GM18861 (cell line): ENCODE results near the gene LRGUK.
"Not testable (repeated sequence)": the region's sequence is repeated elsewhere in the genome, so short reads cannot be mapped to it uniquely, and the experiment has no call there.

Source experiments
- ATAC-seq: cut with Tn5 transposase; IDR thresholded peaks from one replicate; pipeline ENCODE4 v1.9.1; 2021; ENCODE audit not compliant: unreplicated experiment

Gene LRGUK, protein sequence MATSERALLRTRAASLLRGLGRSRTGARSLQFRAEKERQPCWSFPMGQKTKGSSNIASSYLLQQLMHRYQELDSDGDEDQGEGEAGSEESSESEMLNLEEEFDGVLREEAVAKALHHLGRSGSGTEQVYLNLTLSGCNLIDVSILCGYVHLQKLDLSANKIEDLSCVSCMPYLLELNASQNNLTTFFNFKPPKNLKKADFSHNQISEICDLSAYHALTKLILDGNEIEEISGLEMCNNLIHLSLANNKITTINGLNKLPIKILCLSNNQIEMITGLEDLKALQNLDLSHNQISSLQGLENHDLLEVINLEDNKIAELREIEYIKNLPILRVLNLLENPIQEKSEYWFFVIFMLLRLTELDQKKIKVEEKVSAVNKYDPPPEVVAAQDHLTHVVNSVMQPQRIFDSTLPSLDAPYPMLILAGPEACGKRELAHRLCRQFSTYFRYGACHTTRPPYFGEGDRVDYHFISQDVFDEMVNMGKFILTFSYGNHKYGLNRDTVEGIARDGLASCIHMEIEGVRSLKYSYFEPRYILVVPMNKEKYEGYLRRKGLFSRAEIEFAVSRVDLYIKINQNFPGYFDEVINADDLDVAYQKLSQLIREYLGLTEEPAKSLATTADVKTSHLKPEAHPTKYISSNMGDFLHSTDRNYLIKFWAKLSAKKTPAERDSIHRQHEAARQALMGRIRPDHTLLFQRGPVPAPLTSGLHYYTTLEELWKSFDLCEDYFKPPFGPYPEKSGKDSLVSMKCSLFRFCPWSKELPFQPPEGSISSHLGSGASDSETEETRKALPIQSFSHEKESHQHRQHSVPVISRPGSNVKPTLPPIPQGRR

DNA sequence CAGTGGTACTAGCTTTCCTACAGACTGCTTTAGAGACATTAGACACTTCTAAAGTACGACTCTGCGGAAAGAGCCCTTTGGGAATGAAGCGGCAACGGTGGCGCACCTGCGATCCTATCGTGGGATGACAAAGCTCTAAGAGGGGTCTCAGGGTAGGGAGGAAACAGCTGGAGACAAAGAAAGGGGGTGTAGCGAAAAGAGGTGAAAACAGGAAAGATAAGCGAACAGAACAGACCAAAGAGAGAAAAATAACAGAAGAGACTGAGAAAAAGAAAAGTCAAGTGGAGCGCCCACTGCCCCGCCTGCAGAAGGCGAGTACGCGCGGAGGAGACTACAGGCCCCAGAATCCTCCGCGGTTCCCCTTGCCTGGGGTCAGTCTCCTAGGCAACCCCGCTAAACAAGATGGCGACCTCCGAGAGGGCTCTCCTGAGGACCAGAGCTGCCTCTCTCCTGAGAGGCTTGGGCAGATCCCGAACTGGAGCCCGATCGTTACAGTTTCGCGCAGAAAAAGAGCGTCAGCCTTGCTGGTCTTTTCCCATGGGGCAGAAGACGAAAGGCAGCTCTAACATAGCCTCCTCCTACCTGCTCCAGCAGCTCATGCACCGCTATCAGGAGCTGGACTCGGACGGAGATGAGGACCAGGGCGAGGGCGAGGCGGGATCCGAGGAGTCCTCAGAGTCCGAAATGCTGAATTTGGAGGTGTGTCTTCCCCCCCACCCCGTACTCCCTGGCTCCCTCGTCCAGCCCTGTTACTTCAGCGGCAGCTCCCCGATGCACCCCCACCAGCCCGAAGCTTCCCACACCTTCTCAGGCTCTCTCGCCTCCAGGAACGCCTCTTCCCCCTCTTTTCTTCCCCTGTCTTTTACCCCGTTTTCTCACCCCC is at the start of gene LRGUK:
Gene LRGUK (plus strand): TSS at position 375 of the 883 bp plus-strand sequence. CDS start 28 bp downstream, at position 403.
- peak; percentile 100 for ATAC-seq

DNA sequence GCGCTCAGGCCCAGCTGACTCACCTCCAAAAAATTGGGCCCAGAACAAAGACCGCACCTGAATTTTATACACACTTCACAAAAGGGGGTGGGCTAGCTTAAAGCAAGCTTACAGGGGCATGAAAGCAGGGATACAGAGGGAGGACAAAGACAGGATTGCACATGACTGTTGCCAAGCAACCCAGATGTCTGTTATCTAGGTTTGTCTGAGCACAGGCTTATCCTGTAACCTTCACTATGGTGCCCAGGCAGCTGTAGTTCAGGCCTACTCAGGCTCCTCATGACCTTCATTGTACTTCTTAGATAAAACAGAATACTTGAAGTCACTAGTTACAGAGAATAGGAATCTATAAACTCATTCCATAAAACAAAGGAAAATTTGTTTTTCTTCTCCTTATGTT is 49.6 kb upstream of the LRGUK start:
- not testable (repeated sequence) for ATAC-seq

DNA sequence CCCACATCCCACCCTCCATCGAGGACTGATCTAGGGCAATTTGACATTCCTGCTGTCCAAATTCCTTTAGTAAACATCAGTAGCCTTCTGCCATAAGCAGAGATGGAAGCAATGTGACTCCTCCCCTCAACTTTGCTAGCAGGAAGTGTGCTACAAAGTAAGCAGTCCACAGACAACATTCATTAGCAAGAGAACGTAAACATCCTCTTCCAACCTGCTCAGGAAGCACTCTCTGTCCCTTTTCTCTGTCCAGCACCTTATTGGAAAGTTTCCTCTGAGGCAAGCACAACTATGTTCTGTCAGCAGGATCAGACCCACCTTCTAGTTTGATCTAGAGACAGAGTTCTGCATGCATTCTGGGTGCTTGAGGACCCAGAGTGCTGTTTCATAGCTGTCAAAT is 48.1 kb upstream of the LRGUK start:
- no peak for ATAC-seq

DNA sequence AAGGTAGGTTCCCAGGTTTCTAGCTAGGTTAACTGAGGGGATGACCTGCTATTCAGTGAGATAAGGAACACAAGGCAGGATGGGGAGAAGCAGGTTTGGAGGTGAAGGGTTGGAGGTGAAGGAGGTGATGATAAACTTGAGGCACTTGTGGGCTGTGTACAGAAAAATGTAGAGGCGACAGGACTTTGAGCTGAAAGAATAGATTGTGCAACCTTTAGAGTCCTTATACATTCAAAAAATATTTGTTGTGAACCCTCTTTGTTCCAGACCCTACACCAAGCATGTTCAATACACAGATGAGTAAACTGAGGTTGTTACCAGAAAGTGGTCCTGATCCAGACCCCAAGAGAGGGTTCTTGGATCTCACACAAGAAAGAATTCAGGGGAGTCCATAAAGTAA is 45.4 kb upstream of the LRGUK start:
- ATAC-seq = no peak

DNA sequence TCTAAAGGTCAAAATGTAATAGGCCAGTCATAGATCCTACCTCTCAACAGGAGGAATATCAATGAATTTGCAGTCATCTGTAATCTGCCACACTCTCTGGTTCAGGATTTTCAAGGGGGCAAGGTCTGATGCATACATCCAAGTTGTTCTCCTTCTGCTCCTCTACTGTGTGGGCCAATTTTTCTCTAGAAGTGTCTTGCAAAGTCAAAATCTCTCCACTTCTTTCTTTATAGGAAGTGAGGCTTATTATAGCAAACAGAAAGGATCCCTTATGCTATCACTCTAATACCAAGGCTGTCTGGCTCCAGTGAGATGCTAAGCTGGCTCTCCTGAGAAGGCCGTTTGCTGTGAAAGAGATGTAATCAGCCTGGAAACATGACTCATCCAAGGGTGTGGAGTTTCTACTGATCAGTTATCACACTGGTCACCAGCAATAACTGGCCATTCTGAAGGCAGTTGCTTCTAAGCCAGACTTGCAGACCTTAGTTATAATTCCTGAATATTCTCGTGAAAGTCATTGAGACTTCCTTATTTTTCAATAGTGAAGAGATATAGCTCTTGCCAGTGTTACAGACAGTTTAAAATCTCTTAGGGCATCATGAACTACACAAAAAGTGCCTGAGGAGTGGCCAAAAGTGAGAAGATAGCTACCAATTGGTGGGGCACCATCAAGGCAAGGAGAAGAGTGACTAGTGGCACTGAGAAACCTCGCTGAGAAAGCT is 43.2 kb upstream of the LRGUK start:
- ATAC-seq = no peak

DNA sequence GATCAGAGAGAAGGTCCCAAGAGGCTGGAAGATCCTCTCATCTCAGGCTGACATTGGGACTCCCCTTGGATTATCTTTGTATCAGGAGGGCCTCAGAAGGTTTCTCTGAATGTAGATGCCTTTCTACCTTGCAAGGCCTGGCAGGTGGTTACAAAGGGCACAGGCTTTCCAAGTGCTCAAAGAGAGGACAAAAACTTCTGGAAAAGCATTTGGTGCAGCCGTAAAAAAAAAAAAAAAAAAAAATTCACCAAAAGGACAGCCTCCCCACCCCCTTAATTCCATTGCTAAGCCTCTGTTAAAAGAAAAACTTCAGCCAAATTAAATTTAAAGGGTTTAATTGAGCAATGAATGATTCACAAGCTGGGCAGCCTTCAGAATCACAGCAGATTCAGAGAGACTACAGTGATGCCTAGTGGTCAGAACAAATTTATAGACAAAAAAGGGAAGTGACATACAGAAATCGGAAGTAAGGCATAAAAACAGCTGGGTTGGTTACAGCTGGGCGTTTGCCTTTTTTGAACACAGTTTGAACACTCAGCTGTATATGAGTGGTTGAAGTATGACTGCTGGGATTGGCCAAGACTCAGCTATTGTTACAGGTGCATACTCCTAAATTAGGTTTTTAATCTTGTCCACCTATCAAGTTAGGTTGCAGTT is 42.5 kb upstream of the LRGUK start:
- ATAC-seq = no peak

DNA sequence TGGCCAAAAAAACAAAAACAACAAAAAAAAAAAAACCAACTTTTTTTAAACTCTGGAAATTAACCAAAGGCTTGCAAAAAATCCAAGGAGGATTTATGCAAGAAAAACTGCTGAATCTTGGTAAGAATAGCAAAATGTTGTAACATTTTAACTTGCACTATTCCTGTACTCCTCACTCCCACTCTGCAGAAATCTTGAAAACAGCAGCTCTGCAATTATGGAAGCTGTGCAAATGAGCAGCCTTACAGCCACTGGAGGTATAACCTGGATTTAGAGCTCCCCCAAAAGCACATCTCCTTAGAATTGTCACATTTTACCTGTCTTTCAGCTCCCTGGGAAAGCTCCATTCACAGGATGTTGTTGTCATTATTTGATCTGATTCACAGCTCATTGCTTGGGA is 41.8 kb upstream of the LRGUK start:
- no peak for ATAC-seq

DNA sequence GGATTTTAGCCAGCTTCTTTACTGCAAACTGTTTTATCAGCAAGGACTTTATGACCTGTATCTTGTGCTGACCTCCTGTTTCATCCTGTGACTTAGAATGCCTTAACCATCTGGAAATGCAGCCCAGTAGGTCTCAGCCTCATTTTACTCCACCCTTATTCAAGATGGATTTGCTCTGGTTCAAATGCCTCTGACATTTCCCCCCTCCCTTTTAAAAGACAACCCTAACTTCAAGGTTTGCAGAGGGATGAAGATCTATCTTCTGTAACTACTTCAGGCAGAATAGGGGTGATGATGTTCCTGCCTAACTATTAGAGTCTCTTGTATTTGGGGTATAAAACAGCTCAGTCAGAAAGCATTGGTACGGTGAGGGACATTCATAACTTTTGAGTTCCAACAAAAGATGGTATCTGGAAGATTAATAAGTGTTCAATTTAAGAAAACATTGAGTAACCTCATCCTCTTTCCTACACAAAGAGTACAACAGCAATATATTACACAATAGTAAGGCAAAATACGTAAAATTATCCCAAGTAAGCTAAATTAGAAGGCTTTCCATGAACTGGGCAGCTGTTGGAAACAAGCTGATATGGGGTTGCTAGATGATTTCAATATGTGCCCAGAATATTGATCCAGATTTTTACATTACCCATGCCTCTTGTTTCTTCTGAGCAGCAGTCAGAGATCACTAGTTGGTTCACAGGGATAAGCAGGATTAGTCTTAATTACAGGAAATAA is 40.0 kb upstream of the LRGUK start:
- ATAC-seq = no peak

DNA sequence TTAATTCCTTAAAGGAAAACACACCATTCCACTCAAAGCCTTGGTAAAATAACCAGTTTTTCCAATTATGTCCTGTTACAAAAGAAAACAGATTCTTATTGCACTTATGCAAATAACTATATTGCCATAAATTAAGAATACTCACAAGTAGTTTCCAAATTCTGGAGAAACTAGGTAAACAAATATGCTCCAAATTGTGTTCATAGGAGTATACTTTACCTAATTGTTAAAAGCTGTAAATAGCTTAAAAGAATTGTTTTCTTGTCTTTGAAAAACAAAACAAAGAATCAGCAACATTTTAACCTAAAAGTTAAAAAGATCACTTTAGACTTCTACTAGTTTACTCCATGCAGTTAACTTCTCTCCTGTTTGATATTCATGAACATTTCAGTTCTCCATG is 38.9 kb upstream of the LRGUK start:
- ATAC-seq = no peak

DNA sequence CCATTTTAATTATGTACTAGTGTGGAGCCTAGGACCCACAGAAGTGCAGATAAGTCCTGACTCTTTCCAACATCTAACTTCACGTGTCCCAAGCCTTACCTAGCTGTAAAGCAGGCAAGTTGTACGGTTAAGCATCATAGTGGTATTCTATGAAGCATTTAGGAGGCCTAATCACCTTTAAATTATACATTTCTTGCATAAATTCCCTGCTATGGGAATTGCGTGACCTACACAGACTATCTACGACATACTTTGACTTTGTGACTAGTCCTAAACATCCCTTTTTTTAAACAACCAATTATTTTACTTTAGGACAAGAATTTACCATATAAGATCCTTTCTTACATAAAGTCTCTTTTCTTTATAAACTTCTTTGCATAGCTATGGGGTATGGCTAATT is 37.7 kb upstream of the LRGUK start:
- ATAC-seq = no peak

DNA sequence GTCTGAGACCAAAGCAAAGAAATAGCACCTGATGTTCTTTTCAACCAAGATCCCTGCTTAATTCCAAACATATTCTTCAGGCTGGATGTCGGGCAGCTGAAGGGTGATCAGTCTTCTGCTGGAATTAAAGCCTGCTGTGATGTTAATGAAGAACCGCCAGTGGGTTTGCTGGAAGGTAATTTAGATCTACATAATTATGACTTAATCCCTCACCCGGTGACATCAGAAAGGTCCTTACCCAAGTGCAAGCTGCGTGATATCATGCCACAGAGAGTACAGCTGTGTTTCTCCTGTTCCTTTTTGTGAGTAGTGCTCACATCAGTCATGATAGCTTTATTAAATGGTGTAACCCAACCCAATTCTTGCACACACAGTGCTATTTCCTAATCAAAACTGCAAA is 29.1 kb upstream of the LRGUK start:
- no peak for ATAC-seq

DNA sequence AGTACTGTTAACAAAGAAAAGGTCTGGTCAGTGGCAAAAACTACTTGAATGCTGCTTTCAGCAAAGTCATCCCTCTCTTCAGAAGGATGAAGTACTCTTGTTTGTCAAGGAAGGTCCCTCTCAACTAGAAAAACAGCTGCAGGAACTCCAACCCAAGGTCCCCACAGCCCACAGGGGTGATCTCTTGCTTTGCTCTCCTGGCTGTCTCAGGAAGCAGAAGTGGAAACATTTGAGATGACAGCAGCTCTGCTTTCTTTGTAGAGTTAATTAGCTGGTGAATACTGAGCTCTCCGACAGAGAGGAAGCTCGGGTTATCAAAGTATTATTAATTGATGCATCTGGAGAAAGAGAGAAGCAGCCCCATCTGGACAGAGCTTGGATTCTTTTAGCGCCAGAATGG is 25.4 kb upstream of the LRGUK start:
- ATAC-seq = no peak

DNA sequence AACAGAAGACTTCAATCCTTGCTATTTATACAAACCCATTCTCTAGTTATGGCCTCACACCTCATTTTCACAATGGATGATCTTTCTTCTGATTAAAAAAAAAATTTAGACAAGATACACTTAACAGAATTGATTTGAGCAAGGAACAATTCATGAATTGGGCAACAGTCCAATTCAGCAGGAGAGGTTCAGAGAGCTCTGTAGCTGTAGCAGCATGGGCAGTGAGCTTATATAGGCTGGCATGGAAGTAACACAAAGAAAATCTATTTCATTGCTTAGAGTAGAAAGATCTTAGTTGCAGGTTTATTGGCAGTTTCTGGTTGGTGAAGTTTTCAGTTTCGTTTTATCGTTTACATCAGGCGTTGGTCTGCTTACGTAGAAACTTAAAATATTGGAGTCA is 23.0 kb upstream of the LRGUK start:
- no peak for ATAC-seq

DNA sequence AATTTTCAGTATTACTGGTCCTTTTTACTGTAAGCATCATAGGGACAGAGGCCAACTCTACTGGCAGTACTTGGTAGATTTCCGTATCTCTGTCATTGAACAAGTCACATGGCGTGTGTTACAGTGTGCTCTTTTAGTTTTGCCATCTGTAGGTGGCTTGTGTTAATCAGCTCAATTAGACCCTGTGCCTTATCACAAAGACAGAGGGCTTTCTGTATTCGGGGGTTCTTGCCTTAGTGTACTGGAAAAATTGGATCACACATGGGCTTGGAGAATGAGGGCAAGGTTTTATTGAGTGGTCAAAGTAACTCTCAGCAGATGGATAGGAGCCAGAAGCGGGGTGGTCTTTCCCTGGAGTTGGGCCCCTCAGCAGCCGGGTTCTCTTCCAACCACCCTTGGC is 21.3 kb upstream of the LRGUK start:
- ATAC-seq = no peak

DNA sequence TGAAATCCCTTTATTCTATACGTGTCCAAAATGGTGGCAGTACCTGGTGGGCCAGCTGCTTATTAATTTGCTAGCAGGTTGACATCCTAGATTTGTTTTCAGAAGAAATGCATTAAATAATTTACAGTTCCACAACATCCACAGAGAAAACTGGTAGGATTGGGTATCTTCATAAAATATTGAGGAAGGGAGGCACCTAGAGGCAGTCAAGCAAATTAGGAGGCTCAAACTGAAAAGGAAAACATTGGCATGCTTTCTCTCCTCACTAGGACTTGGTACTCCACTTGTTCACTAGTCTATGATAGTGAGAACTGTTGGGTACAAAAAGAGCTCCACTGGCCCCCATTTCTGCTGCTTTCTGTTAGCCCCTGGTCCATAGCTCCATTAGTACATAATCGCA is 18.3 kb upstream of the LRGUK start:
- no peak for ATAC-seq

DNA sequence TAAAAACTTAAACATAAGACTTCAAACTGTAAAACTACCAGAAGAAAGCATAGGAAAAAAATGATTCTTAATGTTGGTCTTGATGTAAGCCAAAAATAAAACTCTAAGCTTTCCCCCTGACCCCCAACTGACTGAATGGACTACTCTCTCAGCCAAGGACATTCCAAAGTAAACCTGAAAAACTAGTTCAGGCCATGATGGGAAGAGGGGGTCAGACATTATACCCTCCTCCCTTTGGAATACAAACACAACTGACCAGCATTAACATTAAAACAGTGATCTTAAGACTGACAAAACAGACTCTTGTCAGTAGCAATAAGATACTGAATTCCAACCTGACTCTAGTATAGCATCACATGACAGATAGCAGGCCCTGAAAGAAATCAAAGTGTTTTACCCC is 13.5 kb upstream of the LRGUK start:
- ATAC-seq = no peak

DNA sequence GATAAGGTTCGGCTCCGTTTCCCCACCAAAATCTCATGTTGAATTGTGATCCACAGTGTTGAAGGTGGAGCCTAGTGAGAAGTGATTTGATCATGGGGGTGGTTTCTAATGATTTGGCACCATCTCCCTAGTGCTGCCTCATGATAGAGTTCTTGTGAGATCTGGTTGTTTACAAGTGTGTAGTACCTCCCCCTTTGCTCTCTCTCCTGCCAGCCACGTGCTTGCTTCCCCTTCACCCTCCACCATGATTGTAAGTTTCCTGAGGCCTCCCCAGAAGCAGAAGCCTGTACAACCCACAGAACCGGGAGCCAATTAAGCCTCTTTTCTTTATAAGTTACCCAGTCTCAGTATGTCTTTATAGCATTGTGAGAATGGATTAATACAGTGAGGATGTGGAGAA is 12.1 kb upstream of the LRGUK start:
- ATAC-seq = no peak

DNA sequence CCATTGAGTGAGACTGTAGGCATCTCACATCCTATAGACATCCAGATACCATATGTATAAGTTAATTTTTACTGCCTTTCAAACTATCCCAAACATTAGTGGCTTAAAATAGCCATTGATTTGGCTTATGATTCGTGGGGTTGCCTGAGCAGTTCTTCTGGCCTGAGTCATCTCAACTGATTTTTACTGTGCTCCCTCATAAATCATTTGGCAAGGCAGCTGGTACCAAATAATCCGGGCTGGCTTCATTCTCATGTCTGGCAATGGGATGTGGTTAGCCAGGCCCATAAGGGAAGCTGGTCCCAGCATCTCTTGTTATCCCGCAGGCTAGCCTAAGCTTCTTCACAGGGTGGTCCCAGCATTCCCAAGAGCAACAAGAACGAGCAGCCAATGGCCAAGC is 6.7 kb upstream of the LRGUK start:
- ATAC-seq = no peak

DNA sequence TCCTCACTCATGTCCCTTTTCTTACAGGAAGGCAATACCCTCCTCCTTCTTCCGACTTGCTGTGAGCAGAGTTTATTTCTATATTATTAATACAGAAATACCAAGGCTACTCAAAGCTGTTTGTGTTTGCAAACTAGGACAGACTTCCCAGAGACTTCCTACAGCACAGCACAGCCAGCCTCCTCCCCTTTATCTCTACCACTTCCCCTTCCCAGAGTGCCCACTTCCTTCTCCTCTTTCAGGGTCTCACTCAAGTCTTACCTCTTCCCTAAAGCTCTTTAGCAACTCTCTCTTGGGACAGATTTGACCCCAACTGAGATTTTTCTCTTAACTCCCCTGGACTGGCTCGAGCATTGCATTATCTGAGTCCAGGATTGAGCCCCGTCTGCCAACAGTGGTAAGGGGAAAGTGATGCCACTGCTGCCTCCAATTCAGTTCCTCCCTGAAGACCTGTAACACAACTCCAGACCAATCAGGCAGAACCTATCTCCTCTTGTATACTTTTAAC is 5.5 kb upstream of the LRGUK start:
- no peak for ATAC-seq
